SH-SY5Y (cell line): Measurements from ENCODE around the gene MRPS11.

ENCODE experiments used
- GATA2 ChIP-seq: IDR thresholded peaks from 2 replicates; pipeline ENCODE4 v1.6.1; 2011; ENCODE audit warnings: mild to moderate bottlenecking, low read depth, low read length
- GATA3 ChIP-seq: IDR thresholded peaks from 2 replicates; pipeline ENCODE4 v1.6.1; 2011; ENCODE audit warnings: low read depth, mild to moderate bottlenecking, low read length, moderate library complexity

DNA sequence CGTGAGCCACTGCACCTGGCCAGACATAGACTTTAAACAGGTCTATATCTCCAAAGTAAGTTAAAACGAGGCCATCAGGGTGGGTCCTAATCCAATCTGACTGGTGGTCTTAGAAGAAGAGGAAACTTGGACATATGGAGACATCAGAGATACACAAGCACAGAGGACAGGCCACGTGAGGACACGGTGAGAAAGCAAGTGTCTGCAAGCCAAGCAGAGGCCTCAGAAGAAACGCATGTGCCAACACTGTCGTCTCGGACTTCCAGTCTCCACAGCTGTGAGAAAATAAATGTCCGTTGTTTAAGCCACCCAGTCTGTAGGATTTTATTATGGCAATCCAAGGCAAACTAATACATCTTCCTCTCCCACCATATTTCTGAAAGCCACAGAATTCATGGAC lies 44.2 kb upstream of the MRPS11 start:
- TF ChIP-seq GATA3 = no peak
- no peak for TF ChIP-seq GATA2
